ENCODE measurements around the gene GLYATL3. TPM values are rescaled to one million over a fixed set of nuclear protein-coding genes. Genes with fewer than 3 reads are reported as not detected.

Gene GLYATL3
- total RNA-seq, 1 donor from 2014 or later, result not detected

DNA sequence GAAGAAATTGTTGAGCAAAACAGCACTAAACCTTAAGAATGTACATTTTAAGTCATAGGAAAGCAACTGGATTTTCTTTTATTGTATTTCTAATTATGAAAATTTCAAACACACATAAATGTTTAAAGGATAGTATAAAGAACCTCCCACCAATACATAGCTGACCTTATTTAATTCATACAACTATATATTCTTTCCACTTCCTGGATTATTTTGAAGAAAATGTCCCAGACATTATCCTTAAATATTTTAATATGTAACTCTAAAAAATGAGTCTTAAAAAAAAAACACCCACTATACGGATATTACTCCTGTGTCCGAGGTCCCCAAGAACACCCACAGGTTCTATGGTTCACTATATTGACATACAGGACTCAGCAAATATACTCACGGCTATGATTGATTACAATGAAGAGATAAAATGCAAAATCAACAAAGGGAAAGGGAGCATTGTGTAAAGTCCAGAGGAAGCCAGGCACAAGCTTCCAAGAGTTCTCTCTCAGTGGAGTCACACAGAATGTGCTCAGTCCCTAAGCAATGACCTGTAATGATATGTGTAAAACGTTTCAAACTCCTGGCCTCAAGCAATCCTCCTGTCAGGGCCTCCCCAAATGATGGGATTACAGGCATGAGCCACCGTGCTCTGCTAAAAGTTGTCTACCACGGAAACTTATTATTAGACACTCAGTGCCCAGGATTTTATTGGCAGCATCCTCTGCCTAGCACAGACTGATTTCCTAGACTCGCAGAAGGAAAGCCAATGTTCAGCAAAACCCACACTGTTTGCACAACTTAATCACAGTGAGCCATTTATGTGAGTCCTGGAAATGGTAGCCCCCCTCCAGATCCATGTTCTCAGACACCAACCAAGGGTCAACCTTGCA lies 23.2 kb downstream of the GLYATL3 start:
- Mint-ChIP-seq H3K27me3 (ENCODE audit: unreplicated experiment) (peaks cover 5% of the 10 kb centered on the region), H3K4me1 (ENCODE audit: unreplicated experiment) (no peaks in the 10 kb centered on the region), H3K36me3 (ENCODE audit: unreplicated experiment) (no peaks in the 10 kb centered on the region), H3K9me3 (ENCODE audit: unreplicated experiment) (no peaks in the 10 kb centered on the region), H3K27ac (ENCODE audit: unreplicated experiment) (no peak overlapping the region), H3K4me3 (ENCODE audit: unreplicated experiment) (no peak overlapping the region)
- no peak for DNase-seq (ENCODE audit: extremely low spot score, unreplicated experiment)
- TF ChIP-seq, protein P1, sequence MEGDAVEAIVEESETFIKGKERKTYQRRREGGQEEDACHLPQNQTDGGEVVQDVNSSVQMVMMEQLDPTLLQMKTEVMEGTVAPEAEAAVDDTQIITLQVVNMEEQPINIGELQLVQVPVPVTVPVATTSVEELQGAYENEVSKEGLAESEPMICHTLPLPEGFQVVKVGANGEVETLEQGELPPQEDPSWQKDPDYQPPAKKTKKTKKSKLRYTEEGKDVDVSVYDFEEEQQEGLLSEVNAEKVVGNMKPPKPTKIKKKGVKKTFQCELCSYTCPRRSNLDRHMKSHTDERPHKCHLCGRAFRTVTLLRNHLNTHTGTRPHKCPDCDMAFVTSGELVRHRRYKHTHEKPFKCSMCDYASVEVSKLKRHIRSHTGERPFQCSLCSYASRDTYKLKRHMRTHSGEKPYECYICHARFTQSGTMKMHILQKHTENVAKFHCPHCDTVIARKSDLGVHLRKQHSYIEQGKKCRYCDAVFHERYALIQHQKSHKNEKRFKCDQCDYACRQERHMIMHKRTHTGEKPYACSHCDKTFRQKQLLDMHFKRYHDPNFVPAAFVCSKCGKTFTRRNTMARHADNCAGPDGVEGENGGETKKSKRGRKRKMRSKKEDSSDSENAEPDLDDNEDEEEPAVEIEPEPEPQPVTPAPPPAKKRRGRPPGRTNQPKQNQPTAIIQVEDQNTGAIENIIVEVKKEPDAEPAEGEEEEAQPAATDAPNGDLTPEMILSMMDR (IDR thresholded peaks at IDR 0.05), result no peak

DNA sequence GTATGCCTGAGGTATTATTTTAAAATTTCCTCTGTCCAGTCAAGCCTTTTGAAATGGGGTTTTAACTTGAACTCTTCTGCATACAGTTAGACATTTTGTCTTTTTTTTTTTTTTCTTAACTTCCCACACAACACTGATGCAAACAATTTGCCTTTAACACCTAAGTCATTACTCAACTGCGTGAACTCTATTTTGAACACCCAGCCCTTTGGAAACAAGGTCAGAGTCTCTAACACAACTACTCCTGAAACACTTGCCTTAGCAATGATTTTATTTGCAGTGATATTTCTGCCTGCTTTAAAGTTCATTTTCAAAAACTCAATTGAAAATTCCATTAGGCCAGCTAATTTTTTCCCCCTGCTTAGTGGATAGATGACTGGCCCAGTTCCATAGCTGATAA lies 24.2 kb downstream of the GLYATL3 start:
- Mint-ChIP-seq H3K4me1 (ENCODE audit: unreplicated experiment) (no peaks in the 10 kb centered on the region), H3K9me3 (ENCODE audit: unreplicated experiment) (no peaks in the 10 kb centered on the region), H3K27me3 (ENCODE audit: unreplicated experiment) (peaks cover 8% of the 10 kb centered on the region), H3K4me3 (ENCODE audit: unreplicated experiment) (no peak overlapping the region), H3K36me3 (ENCODE audit: unreplicated experiment) (no peaks in the 10 kb centered on the region), H3K27ac (ENCODE audit: unreplicated experiment) (no peak overlapping the region)
- DNase-seq (ENCODE audit: extremely low spot score, unreplicated experiment), result no peak
- TF ChIP-seq, protein P1 (IDR thresholded peaks at IDR 0.05), result no peak

DNA sequence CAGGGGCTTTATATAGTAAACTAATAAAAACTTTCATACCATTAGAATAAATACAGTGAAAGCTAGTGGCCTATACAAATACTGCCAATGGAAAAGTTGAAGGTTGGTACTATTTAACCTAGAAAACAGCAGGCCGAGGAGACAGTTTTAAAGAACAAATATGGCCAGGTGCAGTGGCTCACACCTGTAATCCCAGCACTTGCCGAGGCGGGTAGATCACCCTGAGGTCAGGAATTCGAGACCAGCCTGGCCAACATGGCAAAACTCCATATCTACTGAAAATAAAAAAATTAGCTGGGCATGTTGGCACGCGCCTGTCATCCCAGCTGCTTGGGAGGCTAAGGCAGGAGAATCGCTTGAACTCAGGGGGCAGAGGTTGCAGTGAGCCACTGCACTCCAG lies 24.8 kb downstream of the GLYATL3 start:
- H3K27ac Mint-ChIP-seq (ENCODE audit: unreplicated experiment), result no peak overlapping the region
- TF ChIP-seq, protein P1 (IDR thresholded peaks at IDR 0.05), result no peak
- H3K27me3 Mint-ChIP-seq (ENCODE audit: unreplicated experiment), result peaks cover 14% of the 10 kb centered on the region
- no peaks in the 10 kb centered on the region for H3K36me3 Mint-ChIP-seq (ENCODE audit: unreplicated experiment)
- no peak for DNase-seq (ENCODE audit: extremely low spot score, unreplicated experiment)
- H3K9me3 Mint-ChIP-seq (ENCODE audit: unreplicated experiment), result no peaks in the 10 kb centered on the region
- no peak overlapping the region for H3K4me3 Mint-ChIP-seq (ENCODE audit: unreplicated experiment)
- H3K4me1 Mint-ChIP-seq (ENCODE audit: unreplicated experiment), result no peaks in the 10 kb centered on the region

DNA sequence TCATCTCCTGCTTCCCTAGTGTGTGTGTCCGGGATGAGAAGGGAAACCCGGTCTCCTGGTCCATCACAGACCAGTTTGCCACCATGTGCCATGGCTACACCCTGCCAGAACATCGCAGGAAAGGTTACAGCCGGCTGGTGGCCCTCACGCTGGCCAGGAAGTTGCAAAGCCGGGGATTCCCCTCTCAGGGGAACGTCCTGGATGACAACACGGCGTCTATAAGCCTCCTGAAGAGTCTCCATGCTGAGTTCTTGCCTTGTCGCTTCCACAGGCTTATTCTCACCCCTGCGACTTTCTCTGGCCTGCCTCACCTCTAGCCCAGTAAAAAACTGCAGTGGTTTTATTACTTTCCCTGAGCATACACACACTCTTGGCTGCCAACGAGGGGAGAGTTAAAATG lies 26.9 kb downstream of the GLYATL3 start:
- H3K27me3 Mint-ChIP-seq (ENCODE audit: unreplicated experiment), result peaks cover 21% of the 10 kb centered on the region
- no peak overlapping the region for H3K27ac Mint-ChIP-seq (ENCODE audit: unreplicated experiment)
- H3K9me3 Mint-ChIP-seq (ENCODE audit: unreplicated experiment), result no peaks in the 10 kb centered on the region
- no peak for DNase-seq (ENCODE audit: extremely low spot score, unreplicated experiment)
- TF ChIP-seq, protein P1 (IDR thresholded peaks at IDR 0.05), result no peak
- H3K4me3 Mint-ChIP-seq (ENCODE audit: unreplicated experiment), result no peak overlapping the region
- no peaks in the 10 kb centered on the region for H3K36me3 Mint-ChIP-seq (ENCODE audit: unreplicated experiment)
- H3K4me1 Mint-ChIP-seq (ENCODE audit: unreplicated experiment), result no peaks in the 10 kb centered on the region

DNA sequence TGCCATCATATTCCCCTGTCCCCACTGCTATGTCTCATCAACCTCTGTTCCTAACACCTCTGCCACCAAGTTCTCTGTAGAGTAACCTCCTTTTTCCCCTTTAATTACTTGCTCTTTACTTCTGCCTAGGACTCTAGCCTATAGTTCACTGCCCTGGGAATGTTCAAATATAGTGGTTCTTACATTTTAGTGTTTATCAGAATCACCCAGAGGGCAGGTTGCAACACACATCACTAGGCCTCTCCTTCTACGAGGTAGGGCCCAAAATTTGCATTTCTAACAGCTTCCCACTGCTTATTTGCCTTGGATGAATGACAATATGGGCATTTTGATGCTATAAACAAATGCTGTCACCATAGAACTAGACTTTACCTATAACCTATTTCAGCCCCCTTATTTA lies 27.6 kb downstream of the GLYATL3 start:
- Mint-ChIP-seq H3K36me3 (ENCODE audit: unreplicated experiment) (no peaks in the 10 kb centered on the region), H3K27me3 (ENCODE audit: unreplicated experiment) (peaks cover 26% of the 10 kb centered on the region), H3K4me3 (ENCODE audit: unreplicated experiment) (no peak overlapping the region), H3K9me3 (ENCODE audit: unreplicated experiment) (no peaks in the 10 kb centered on the region), H3K4me1 (ENCODE audit: unreplicated experiment) (peaks cover 2% of the 10 kb centered on the region), H3K27ac (ENCODE audit: unreplicated experiment) (no peak overlapping the region)
- TF ChIP-seq, protein P1 (IDR thresholded peaks at IDR 0.05), result no peak
- DNase-seq (ENCODE audit: extremely low spot score, unreplicated experiment), result no peak
